HL-60 (cell line): ENCODE data around the gene PANK4.

Experiments used
- DNase-seq, 2 experiments: peaks; one replicate each; pipeline ENCODE4 v3.0.0-alpha.2; 2010 to 2020; ENCODE audit warnings: low read depth in 1 of 2, low spot score in 1 of 2
- H3K27ac ChIP-seq: fragments of 250-450 bp; sonication (Bioruptor Pico); replicated peaks from 2 replicates; pipeline ENCODE4 v1.5.1; 2020; ENCODE audit warnings: mild to moderate bottlenecking, moderate library complexity
- H3K27me3 ChIP-seq: fragments of 250-450 bp; sonication (Bioruptor Pico); 2 replicates; pipeline ENCODE4 v1.5.1; 2021; ENCODE audit warnings: mild to moderate bottlenecking, moderate library complexity; ENCODE audit not compliant: insufficient read depth, poor library complexity, severe bottlenecking
- H3K4me3 ChIP-seq: replicated peaks from 2 replicates; pipeline ENCODE4 v1.5.1; 2011; ENCODE audit warnings: mild to moderate bottlenecking, control low read depth, low read length; ENCODE audit not compliant: insufficient read depth
- GABPA ChIP-seq: IDR thresholded peaks from 2 replicates; pipeline ENCODE4 v1.6.1; 2012; ENCODE audit warnings: low read depth
- POLR2AphosphoS5 ChIP-seq: IDR thresholded peaks from 2 replicates; pipeline ENCODE4 v1.6.1; 2012; ENCODE audit warnings: low read depth
- SPI1 ChIP-seq: IDR thresholded peaks from 2 replicates; pipeline ENCODE4 v1.6.1; 2012; ENCODE audit warnings: low read depth, mild to moderate bottlenecking, borderline replicate concordance
- TF ChIP-seq, protein P1 (sequence below): IDR thresholded peaks from one replicate; pipeline ENCODE4 v1.5.1; 2011; ENCODE audit warnings: low read length, control low read depth, inconsistent platforms; ENCODE audit not compliant: insufficient read depth
- TF ChIP-seq, protein P2 (sequence below): IDR thresholded peaks from 2 replicates; pipeline ENCODE4 v1.6.1; 2012; ENCODE audit warnings: low read depth; ENCODE audit not compliant: insufficient replicate concordance

The PANK4 gene

DNA sequence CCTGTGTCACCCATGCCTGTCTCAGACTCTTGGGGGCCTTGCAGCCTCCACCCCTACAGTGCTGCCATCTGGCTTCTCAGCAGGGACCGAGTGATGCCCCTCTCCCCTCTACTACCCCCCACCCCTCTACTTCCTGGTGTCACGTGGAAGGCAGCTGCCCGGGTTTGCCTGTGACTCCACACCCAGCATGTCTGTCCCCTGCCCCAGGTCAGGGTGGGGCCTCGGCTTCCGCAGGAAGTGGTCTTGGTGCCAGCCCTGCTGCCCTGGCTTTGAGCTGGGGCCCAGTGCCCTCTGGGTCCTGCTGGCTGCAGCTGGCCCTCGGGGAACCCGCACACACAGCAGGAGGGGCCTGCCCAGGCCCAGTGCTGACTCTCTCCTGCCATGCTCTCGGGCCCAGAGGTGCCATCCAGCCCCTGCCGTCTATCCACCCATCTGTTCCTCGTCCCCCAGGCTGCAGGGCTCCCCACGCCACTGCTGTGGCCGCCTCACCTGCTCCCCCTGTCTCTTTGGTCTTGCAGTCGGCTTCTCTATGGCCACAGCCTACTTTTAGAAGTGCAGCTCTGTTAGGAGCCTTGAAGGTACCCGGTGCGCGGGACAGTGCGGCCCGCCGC, 26.3 kb downstream of the PANK4 start:
- no peak for TF ChIP-seq SPI1
- no peak for TF ChIP-seq POLR2AphosphoS5
- no peak for TF ChIP-seq GABPA
- TF ChIP-seq, protein P1, sequence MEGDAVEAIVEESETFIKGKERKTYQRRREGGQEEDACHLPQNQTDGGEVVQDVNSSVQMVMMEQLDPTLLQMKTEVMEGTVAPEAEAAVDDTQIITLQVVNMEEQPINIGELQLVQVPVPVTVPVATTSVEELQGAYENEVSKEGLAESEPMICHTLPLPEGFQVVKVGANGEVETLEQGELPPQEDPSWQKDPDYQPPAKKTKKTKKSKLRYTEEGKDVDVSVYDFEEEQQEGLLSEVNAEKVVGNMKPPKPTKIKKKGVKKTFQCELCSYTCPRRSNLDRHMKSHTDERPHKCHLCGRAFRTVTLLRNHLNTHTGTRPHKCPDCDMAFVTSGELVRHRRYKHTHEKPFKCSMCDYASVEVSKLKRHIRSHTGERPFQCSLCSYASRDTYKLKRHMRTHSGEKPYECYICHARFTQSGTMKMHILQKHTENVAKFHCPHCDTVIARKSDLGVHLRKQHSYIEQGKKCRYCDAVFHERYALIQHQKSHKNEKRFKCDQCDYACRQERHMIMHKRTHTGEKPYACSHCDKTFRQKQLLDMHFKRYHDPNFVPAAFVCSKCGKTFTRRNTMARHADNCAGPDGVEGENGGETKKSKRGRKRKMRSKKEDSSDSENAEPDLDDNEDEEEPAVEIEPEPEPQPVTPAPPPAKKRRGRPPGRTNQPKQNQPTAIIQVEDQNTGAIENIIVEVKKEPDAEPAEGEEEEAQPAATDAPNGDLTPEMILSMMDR: no peak
- TF ChIP-seq, protein P2, sequence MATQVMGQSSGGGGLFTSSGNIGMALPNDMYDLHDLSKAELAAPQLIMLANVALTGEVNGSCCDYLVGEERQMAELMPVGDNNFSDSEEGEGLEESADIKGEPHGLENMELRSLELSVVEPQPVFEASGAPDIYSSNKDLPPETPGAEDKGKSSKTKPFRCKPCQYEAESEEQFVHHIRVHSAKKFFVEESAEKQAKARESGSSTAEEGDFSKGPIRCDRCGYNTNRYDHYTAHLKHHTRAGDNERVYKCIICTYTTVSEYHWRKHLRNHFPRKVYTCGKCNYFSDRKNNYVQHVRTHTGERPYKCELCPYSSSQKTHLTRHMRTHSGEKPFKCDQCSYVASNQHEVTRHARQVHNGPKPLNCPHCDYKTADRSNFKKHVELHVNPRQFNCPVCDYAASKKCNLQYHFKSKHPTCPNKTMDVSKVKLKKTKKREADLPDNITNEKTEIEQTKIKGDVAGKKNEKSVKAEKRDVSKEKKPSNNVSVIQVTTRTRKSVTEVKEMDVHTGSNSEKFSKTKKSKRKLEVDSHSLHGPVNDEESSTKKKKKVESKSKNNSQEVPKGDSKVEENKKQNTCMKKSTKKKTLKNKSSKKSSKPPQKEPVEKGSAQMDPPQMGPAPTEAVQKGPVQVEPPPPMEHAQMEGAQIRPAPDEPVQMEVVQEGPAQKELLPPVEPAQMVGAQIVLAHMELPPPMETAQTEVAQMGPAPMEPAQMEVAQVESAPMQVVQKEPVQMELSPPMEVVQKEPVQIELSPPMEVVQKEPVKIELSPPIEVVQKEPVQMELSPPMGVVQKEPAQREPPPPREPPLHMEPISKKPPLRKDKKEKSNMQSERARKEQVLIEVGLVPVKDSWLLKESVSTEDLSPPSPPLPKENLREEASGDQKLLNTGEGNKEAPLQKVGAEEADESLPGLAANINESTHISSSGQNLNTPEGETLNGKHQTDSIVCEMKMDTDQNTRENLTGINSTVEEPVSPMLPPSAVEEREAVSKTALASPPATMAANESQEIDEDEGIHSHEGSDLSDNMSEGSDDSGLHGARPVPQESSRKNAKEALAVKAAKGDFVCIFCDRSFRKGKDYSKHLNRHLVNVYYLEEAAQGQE: no peak
- Histone ChIP-seq H3K27ac (no peak overlapping the region), H3K27me3 (peaks cover 10% of the 10 kb centered on the region), H3K4me3 (no peak overlapping the region)
- DNase-seq: no peak

DNA sequence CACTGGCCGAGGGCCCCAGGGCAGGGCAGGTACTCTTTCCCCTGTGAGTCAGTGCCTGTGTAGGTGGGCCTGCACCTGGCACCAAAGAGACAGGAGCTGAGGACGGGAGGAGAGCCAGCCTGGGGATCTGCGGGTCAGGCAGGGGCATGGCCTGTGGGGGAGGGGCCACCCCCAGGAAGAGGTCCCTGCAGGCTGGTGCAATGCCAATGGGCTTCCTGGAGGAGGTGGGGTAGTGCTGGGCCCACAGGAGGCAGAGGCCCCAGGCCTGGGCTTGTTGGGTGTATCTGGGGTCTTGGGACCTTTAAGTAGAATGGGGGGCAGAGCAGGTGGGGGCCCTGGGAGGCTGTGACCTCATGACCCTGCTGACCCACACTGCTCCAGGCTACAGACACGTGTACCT, 27.1 kb downstream of the PANK4 start:
- Histone ChIP-seq H3K27me3 (peaks cover 7% of the 10 kb centered on the region), H3K4me3 (no peak overlapping the region), H3K27ac (no peak overlapping the region)
- no peak for TF ChIP-seq GABPA
- TF ChIP-seq SPI1: no peak
- TF ChIP-seq, protein P2: no peak
- TF ChIP-seq POLR2AphosphoS5: no peak
- TF ChIP-seq, protein P1: no peak
- DNase-seq: no peak

DNA sequence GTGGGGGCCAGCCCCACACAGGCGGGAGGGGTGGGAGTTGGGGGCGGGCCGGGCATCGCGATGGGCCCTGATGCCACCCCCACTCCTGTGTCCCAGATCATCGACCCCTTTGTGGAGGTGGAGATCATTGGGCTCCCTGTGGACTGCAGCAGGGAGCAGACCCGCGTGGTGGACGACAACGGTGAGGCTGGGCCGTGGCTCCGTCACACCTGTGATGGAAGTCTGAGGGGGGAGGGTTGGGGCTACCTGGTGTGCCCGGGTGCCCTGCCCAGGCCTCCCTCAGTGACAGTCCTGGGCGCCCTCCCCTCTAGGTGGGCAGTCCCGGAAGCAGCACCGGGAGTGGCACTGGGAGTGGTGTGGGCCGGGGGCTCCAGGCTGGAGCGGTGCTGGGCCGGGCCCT, 27.7 kb downstream of the PANK4 start:
- H3K4me3 ChIP-seq: no peak overlapping the region
- TF ChIP-seq GABPA (no peak), SPI1 (no peak), POLR2AphosphoS5 (no peak)
- TF ChIP-seq, protein P2: no peak
- TF ChIP-seq, protein P1: no peak
- no peak overlapping the region for H3K27ac ChIP-seq
- H3K27me3 ChIP-seq: peaks cover 2% of the 10 kb centered on the region
- no peak for DNase-seq
